ENCODE results near the gene PTCH2. TPM values are rescaled to one million over a fixed set of nuclear protein-coding genes. Genes with fewer than 3 reads are reported as not detected.
"Not testable (repeated sequence)": the region's sequence is repeated elsewhere in the genome, so short reads cannot be mapped to it uniquely, and the experiment has no call there.

Gene PTCH2
- total RNA-seq, 4 donors from 2014 or later, result 0.14 to 1.2 (median 0.64) TPM; not detected in 1

DNA sequence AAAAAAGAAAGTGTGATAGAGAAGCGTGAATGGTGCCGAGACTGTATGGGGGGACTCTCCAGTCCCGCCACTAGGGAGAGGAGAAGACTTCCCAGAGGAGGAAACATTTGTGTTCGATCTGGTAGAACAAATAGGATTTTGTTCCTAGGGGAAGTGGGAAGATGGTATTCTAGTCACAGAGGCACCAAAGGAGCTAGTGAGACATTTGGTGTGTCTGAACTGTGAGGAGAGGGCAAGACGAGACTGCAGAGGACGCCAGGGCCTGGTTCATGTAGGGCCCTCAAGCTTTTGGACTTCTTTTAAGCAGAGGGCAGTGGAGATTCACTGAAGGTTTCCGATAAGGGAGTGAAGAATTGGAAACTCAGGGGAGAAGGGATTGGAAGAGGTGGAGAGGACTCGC, 31.8 kb downstream of the PTCH2 start:
- Histone ChIP-seq H3K4me1 (peaks cover 38 to 70% (median 50%) of the 10 kb centered on the region in 4 donors), H3K27ac (peak overlapping the region; percentile 10 to 96 (median 94)), H3K9me3 (no peaks in the 10 kb centered on the region), H3K27me3 (no peaks in the 10 kb centered on the region), H3K36me3 (no peaks in the 10 kb centered on the region), H3K4me3 (no peak overlapping the region)
- no peak for DNase-seq
- WGBS, 2 donors (ENCODE audit: low coverage in 1 of 2), result 78 to 95% methylated on average over 3 to 8 of the region's 8 CpGs
- intact Hi-C loops (cut with DNase I; ENCODE audit: low total_unique reads) (no loop called here), in situ Hi-C loops (cut with MboI; ENCODE audit: low pct_ligation_motif_present in 1 of 4, low pct_unique_long_range_greater_than_20kb in 1 of 4, low sequenced_read_pairs in 3 of 4) (no loop called here)
- TF ChIP-seq POLR2A (IDR thresholded peaks at IDR 0.05) (no peak), POLR2AphosphoS5 (IDR thresholded peaks at IDR 0.05) (no peak), EP300 (IDR thresholded peaks at IDR 0.05; ENCODE audit: low read depth) (no peak)
- TF ChIP-seq, protein P1, sequence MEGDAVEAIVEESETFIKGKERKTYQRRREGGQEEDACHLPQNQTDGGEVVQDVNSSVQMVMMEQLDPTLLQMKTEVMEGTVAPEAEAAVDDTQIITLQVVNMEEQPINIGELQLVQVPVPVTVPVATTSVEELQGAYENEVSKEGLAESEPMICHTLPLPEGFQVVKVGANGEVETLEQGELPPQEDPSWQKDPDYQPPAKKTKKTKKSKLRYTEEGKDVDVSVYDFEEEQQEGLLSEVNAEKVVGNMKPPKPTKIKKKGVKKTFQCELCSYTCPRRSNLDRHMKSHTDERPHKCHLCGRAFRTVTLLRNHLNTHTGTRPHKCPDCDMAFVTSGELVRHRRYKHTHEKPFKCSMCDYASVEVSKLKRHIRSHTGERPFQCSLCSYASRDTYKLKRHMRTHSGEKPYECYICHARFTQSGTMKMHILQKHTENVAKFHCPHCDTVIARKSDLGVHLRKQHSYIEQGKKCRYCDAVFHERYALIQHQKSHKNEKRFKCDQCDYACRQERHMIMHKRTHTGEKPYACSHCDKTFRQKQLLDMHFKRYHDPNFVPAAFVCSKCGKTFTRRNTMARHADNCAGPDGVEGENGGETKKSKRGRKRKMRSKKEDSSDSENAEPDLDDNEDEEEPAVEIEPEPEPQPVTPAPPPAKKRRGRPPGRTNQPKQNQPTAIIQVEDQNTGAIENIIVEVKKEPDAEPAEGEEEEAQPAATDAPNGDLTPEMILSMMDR (IDR thresholded peaks at IDR 0.05), result no peak

DNA sequence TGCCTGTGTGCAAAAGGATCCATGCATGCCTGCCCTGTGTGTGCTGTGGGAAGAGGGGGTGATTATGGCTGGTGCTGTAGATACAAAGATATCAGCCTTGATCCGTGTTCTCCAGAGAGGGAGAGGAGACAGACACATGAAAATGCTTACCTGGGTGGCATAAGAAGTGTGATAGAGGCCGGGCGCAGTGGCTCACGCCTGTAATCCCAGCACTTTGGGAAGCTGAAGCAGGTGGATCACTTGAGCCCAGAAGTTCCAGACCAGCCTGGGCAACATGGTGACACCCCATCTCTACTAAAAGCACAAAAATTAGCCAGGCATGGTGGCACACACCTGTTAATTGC, 32.3 kb downstream of the PTCH2 start:
- Histone ChIP-seq H3K27ac (peak overlapping the region; percentile 92 to 96 (median 94)), H3K4me1 (peaks cover 39 to 75% (median 53%) of the 10 kb centered on the region in 4 donors)
- intact Hi-C loops (cut with DNase I; ENCODE audit: low total_unique reads); H3K36me3 ChIP-seq; H3K9me3 ChIP-seq; in situ Hi-C loops (cut with MboI; ENCODE audit: low pct_ligation_motif_present in 1 of 4, low pct_unique_long_range_greater_than_20kb in 1 of 4, low sequenced_read_pairs in 3 of 4); H3K27me3 ChIP-seq; DNase-seq; H3K4me3 ChIP-seq: not testable (repeated sequence)
- 86 to 93% methylated on average over 3 to 4 of the region's 4 CpGs for WGBS, 2 donors (ENCODE audit: low coverage in 1 of 2)

DNA sequence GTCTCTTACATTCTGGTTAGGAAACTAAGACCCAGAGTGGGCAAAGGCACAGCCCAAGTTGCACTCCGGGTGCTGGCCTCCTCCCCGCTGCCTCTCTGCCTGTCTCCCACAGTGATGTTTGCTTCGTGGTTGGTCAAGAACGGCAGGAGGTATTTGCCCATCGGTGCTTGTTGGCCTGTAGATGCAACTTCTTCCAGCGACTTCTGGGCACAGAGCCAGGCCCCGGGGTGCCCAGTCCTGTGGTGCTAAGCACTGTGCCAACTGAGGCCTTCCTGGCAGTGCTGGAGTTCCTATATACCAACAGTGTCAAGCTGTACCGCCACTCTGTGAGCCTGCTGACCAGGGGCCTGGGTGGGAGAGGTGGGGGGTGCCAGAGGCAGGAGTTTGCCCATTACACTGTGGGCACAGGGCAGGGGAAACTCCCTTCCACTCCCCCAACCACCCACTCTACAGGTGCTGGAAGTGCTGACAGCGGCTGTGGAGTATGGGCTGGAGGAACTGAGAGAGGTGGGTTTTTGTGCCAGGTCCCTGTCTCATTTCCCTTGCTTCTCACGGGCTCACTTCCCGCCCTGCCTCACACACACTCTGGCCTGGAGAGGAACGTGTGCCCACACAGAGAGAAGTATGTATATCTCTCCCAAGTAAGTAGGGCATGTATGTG, 32.8 kb downstream of the PTCH2 start:
- no peak overlapping the region for H3K4me3 ChIP-seq
- H3K9me3 ChIP-seq, result no peaks in the 10 kb centered on the region
- H3K27ac ChIP-seq, result peak overlapping the region; percentile 92 to 96 (median 94)
- in situ Hi-C loops (cut with MboI; ENCODE audit: low pct_ligation_motif_present in 1 of 4, low pct_unique_long_range_greater_than_20kb in 1 of 4, low sequenced_read_pairs in 3 of 4) (no loop called here), intact Hi-C loops (cut with DNase I; ENCODE audit: low total_unique reads) (no loop called here)
- H3K36me3 ChIP-seq, result peaks cover 0 to 6% (median 0%) of the 10 kb centered on the region in 4 donors
- WGBS, 2 donors (ENCODE audit: low coverage in 1 of 2), result 50 to 55% methylated on average over 1 to 11 of the region's 12 CpGs
- peak; percentile 31 for DNase-seq
- peaks cover 39 to 75% (median 53%) of the 10 kb centered on the region in 4 donors for H3K4me1 ChIP-seq
- TF ChIP-seq POLR2A (IDR thresholded peaks at IDR 0.05) (no peak), EP300 (IDR thresholded peaks at IDR 0.05; ENCODE audit: low read depth) (no peak), POLR2AphosphoS5 (IDR thresholded peaks at IDR 0.05) (no peak)
- TF ChIP-seq, protein P1 (IDR thresholded peaks at IDR 0.05), result no peak
- no peaks in the 10 kb centered on the region for H3K27me3 ChIP-seq

DNA sequence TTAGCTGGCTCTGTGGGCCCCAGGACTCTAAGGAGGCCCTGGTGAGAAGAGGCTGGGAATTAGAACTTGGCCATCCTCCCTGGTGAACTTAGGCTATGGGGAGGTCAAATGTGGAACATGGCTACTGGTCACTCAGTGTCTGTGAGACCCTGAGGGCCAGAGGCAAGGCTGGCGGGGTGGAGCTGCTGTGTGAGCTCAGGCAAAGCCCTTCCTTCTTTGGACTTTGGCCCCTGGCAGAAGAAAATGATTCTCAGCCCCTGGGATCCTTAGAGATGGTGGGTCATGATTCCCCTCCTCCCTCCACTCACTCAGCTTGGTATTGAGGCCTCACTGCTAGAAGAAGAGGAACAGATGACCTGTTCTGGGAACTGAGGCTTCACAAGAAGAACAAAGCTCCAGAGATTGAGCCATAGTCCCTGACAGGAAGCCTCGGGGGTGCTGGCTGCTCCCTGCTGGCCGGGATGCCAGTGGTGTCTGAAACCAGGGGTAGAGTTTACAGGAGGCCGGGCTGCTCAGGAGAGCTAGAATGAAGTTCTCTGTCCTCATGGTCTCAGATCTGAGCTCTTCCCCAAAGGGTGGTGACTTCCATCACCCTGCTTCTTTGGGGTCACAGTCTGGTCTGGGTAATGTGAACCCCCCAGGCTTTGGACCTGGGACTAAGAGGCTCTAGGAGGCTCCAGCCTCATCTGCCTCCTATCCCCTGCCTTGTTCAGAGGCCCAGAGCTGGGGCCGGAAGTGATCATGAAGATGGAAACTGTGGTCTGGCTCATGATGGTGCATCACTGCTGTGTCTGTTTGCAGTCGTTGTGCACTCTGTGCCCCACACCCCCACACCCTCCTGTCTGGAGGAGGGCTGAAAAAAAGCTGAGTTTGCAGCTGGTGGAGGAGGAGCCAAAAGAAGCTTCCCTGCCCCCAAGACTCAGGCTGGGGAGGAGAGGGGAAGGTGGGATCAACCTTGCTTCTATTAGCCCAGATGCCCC, 33.8 kb downstream of the PTCH2 start:
- WGBS, 2 donors (ENCODE audit: low coverage in 1 of 2), result 26 to 40% methylated on average over 1 to 6 of the region's 6 CpGs
- Histone ChIP-seq H3K36me3 (peaks cover 0 to 6% (median 0%) of the 10 kb centered on the region in 4 donors), H3K4me3 (peak overlapping the region in 3 of 4 donors; percentile 3 to 26 (median 4)), H3K27ac (peak overlapping the region; percentile 92 to 96 (median 94)), H3K27me3 (no peaks in the 10 kb centered on the region), H3K4me1 (peaks cover 39 to 70% (median 53%) of the 10 kb centered on the region in 4 donors), H3K9me3 (no peaks in the 10 kb centered on the region)
- in situ Hi-C loops (cut with MboI; ENCODE audit: low pct_ligation_motif_present in 1 of 4, low pct_unique_long_range_greater_than_20kb in 1 of 4, low sequenced_read_pairs in 3 of 4), result no loop called here
- TF ChIP-seq POLR2AphosphoS5 (IDR thresholded peaks at IDR 0.05) (peak in 1 of 3 donors; percentile 40), EP300 (IDR thresholded peaks at IDR 0.05; ENCODE audit: low read depth) (no peak), POLR2A (IDR thresholded peaks at IDR 0.05) (peak; percentile 46)
- TF ChIP-seq, protein P1 (IDR thresholded peaks at IDR 0.05), result peak in 2 of 5 experiments; percentile 8 to 15
- DNase-seq, result peak; percentile 68
- intact Hi-C loops (cut with DNase I; ENCODE audit: low total_unique reads), result no loop called here

All from transverse colon (tissue), 4 donors.